Adrenal gland (tissue), 19 donors: ENCODE results near the gene SHLD2. TPM values are rescaled to one million over a fixed set of nuclear protein-coding genes. Genes with fewer than 3 reads are reported as not detected.

Experiments
- DNase-seq, 7 donors: peaks; one replicate each; pipeline ENCODE4 v3.0.0-alpha.2; 2019 to 2020
- H3K27ac ChIP-seq, 5 donors: fragments of 200-600 bp; sonication (generic) in 4 of 5; 1 replicate in 3 of 5; 2 replicates in 2 of 5; pipeline versions ENCODE4 v1.5.1 to v1.8.0; 2016 to 2020; ENCODE audit warnings: mild to moderate bottlenecking in 1 of 5
- H3K27me3 ChIP-seq: fragments of 200-600 bp; 2 replicates; pipeline ENCODE4 v1.8.0; 2021
- H3K36me3 ChIP-seq, 2 donors: fragments of 200-600 bp; replicated peaks in 1 of 2; 1 replicate in 1 of 2; 2 replicates in 1 of 2; pipeline versions ENCODE4 v1.5.1 to v1.8.0; 2018 to 2022
- H3K4me1 ChIP-seq, 2 donors: fragments of 200-600 bp; replicated peaks in 1 of 2; 1 replicate in 1 of 2; 2 replicates in 1 of 2; pipeline versions ENCODE4 v1.5.1 to v1.8.0; 2018 to 2021
- H3K4me3 ChIP-seq, 4 donors: fragments of 200-600 bp; sonication (generic) in 3 of 4; one replicate each; pipeline ENCODE4 v1.5.1; 2016 to 2018
- H3K9me3 ChIP-seq, 3 donors: fragments of 200-600 bp; sonication (generic) in 1 of 3; replicated peaks in 1 of 3; 1 replicate in 2 of 3; 2 replicates in 1 of 3; pipeline versions ENCODE4 v1.5.1 to v1.8.0; 2016 to 2021
- POLR2A ChIP-seq, 2 donors: fragments of 450-650 bp; IDR thresholded peaks; one replicate each; pipeline ENCODE4 v1.6.1; 2017; ENCODE audit warnings: antibody characterized with exemption in 2 of 2, mild to moderate bottlenecking in 2 of 2, moderate library complexity in 1 of 2
- WGBS, 4 donors: extraction: QIAGEN DNeasy Blood & Tissue Kit in 2 of 4; methylation state at CpG; one replicate each; pipeline versions ENCODE4 v1.1.5 to v1.1.7; 2013 to 2017; 5-methylcytosine and 5-hydroxymethylcytosine counted together
- intact Hi-C, 2 donors: fragments of 100-400 bp; cut with DNase I; formaldehyde crosslinking; loops; one replicate each; pipeline versions ENCODE4 v1.14.1 to v1.15.0; 2022 to 2023
- long read RNA-seq, 10 donors: library from polyadenylated mRNA in 3 of 10; unstranded in 2 of 10; stranded (forward) in 1 of 10; transcript quantifications; one replicate each; pipeline ENCODE4 v2.0.0 and lab custom pipeline, GENCODE V29; 2021 to 2026
- polyA plus RNA-seq, 3 donors: library from polyadenylated mRNA; stranded (reverse); fragments of 200-250 nt in 2 of 3; fragments of 350-450 nt in 1 of 3; fragmentation: Illumina TruSeq in 1 of 3; extraction: RNeasy Lipid Tissue Mini Kit (QIAGEN cat#74804) in 1 of 3; gene quantifications; one replicate each; pipeline ENCODE4 v1.2.3, GENCODE V29; 2013 to 2014
- total RNA-seq, 9 donors: library from RNA; depleted of rRNA in 4 of 9; stranded (reverse); fragments of >200 nt in 4 of 9; fragments of 120-200 nt in 1 of 9; fragmentation: NEBNext Ultra II Directional in 1 of 9; extraction: Animal tissue kit (Norgen Biotek cat#: 25700) in 1 of 9; gene quantifications; one replicate each; pipeline versions ENCODE4 v1.1.0 to v1.2.4, GENCODE V29; 2013 to 2023
- TF ChIP-seq, protein P1 (sequence below), 6 experiments: fragments of 450-650 bp in 4 of 6; fragments of 200-600 bp in 2 of 6; sonication (generic) in 1 of 6; IDR thresholded peaks; 1 replicate in 5 of 6; 2 replicates in 1 of 6; pipeline versions ENCODE4 v1.5.1 to v1.8.0; 2016 to 2021; ENCODE audit warnings: antibody characterized with exemption in 6 of 6, mild to moderate bottlenecking in 2 of 6, moderate library complexity in 1 of 6
- donor health status: healthy with polysubstance abuse.
- donor health status: Bipolar disorder and iron deficiency.
- donor health status: DM: yes; HTN: yes; CAD: no.
- donor health status: DM: no; HTN: no; CAD: no.
- donor health status: DM: no; HTN: no; CAD: no.
- donor health status: DM: yes; HTN: yes; CAD: no.

SHLD2 gene, protein sequence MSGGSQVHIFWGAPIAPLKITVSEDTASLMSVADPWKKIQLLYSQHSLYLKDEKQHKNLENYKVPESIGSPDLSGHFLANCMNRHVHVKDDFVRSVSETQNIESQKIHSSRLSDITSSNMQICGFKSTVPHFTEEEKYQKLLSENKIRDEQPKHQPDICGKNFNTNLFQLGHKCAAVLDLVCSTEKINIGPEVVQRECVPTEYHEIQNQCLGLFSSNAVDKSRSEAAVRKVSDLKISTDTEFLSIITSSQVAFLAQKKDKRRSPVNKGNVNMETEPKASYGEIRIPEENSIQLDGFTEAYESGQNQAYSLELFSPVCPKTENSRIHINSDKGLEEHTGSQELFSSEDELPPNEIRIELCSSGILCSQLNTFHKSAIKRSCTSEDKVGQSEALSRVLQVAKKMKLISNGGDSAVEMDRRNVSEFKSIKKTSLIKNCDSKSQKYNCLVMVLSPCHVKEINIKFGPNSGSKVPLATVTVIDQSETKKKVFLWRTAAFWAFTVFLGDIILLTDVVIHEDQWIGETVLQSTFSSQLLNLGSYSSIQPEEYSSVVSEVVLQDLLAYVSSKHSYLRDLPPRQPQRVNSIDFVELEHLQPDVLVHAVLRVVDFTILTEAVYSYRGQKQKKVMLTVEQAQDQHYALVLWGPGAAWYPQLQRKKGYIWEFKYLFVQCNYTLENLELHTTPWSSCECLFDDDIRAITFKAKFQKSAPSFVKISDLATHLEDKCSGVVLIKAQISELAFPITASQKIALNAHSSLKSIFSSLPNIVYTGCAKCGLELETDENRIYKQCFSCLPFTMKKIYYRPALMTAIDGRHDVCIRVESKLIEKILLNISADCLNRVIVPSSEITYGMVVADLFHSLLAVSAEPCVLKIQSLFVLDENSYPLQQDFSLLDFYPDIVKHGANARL
- 10 to 100 TPM; 22.8 to 49.9 (median 36.7) TPM for total RNA-seq
- polyA plus RNA-seq, result 10 to 100 TPM; 18.3 to 64.9 (median 31.5) TPM
- long read RNA-seq, donor 1, partial matches to known transcripts, result 0 of 4 reads
- long read RNA-seq, donor 1, other reads (novel, unspliced or antisense), result 0 of 4 reads
- long read RNA-seq, donor 2, partial matches to known transcripts, result 6 of 6 reads
- long read RNA-seq, donor 2, other reads (novel, unspliced or antisense), result 0 of 6 reads
- long read RNA-seq, donor 3, partial matches to known transcripts, result 114 of 163 reads
- long read RNA-seq, donor 3, other reads (novel, unspliced or antisense), result 45 of 163 reads
- long read RNA-seq, donor 4, transcript SHLD2-201 (9 exons, 3,402 nt), result minor isoform, 6 of 30 reads
- long read RNA-seq, donor 4, transcript SHLD2-202 (10 exons, 3,614 nt), result major isoform, 10 of 30 reads
- long read RNA-seq, donor 4, partial matches to known transcripts, result 6 of 30 reads
- long read RNA-seq, donor 4, other reads (novel, unspliced or antisense), result 8 of 30 reads
- long read RNA-seq, donor 5, transcript SHLD2-202 (10 exons, 3,614 nt), result major isoform, 19 of 75 reads
- long read RNA-seq, donor 5, transcript SHLD2-201 (9 exons, 3,402 nt), result minor isoform, 12 of 75 reads
- long read RNA-seq, donor 5, partial matches to known transcripts, result 4 of 75 reads
- long read RNA-seq, donor 5, other reads (novel, unspliced or antisense), result 40 of 75 reads
- long read RNA-seq, donor 6, partial matches to known transcripts, result 5 of 8 reads
- long read RNA-seq, donor 6, other reads (novel, unspliced or antisense), result 2 of 8 reads
- long read RNA-seq, donor 7, partial matches to known transcripts, result 0 of 1 reads
- long read RNA-seq, donor 7, other reads (novel, unspliced or antisense), result 0 of 1 reads
- long read RNA-seq, donor 8, partial matches to known transcripts, result 0 of 1 reads
- long read RNA-seq, donor 8, other reads (novel, unspliced or antisense), result 0 of 1 reads
- long read RNA-seq, donor 9, partial matches to known transcripts, result 6 of 9 reads
- long read RNA-seq, donor 9, other reads (novel, unspliced or antisense), result 0 of 9 reads
- long read RNA-seq, donor 10, result 0 reads

DNA sequence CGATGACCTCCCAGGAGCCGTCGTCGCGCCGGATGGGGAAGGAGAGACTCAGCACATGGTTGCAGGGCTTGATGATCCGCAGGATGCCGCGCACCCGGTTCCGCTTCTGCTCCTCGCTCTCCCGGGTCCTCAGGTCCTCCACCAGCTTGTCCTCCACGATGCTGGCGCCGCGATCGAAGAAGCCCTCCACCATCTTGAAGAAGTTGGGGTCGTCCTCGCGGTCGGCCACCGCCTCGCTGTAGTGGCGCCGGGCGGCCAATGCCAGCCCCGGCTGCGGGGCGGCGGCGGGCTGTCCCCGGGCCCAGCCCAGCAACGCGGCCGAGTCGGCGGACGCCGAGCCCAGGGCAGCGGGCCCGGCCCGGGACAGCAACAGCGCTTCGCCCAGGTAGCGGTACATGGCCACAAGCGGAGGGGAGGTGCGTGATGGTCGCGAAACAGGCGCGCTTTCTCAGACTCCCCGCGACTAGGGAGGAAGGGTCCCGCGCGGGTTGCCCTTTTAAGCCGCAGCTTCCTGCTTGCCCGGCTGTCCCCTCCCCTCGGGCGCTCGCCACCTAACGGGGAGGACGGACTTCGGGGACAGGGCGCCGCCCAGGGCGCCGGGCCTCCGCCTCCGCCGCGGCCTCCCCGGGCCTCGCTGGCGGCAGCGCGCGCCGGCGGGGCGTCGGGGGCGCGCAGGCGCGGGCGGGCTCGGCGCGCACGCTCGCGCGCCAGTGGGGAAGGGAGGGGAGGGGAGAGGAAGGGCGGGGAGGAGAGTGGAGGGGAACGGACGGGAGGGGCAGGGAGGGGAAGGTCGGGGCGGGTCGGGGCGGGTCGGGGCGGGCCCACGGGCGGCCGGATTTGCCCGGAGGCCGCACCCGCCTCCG is at the start of gene SHLD2, which contains the start of gene GLUD1:
Gene SHLD2 (plus strand): TSS at position 834 of the 863 bp plus-strand sequence. CDS start 56,149 bp downstream, outside the sequence.
Gene GLUD1 (minus strand): TSS at position 471 of the 863 bp plus-strand sequence. CDS start 74 bp downstream, at position 397.
- H3K27me3 ChIP-seq, result no peaks in the 10 kb centered on the region
- 0 to 1% (median 1%) methylated on average over 16 to 106 of the region's 111 CpGs; no CpG with 5 or more reads in 1 of the 4 donors for WGBS, 4 donors
- peak within 1 kb of the TSS; percentile 76 to 93 (median 86) for H3K4me3 ChIP-seq
- peaks cover 0 to 3% (median 0%) of the 10 kb centered on the region in 3 donors for H3K9me3 ChIP-seq
- peak; percentile 93 to 96 (median 94) for DNase-seq
- intact Hi-C loops, result no loop called here
- TF ChIP-seq POLR2A (IDR thresholded peaks at IDR 0.05), result peak; percentile 78 to 85
- TF ChIP-seq, protein P1, sequence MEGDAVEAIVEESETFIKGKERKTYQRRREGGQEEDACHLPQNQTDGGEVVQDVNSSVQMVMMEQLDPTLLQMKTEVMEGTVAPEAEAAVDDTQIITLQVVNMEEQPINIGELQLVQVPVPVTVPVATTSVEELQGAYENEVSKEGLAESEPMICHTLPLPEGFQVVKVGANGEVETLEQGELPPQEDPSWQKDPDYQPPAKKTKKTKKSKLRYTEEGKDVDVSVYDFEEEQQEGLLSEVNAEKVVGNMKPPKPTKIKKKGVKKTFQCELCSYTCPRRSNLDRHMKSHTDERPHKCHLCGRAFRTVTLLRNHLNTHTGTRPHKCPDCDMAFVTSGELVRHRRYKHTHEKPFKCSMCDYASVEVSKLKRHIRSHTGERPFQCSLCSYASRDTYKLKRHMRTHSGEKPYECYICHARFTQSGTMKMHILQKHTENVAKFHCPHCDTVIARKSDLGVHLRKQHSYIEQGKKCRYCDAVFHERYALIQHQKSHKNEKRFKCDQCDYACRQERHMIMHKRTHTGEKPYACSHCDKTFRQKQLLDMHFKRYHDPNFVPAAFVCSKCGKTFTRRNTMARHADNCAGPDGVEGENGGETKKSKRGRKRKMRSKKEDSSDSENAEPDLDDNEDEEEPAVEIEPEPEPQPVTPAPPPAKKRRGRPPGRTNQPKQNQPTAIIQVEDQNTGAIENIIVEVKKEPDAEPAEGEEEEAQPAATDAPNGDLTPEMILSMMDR (IDR thresholded peaks at IDR 0.05), result peak in 1 of 6 experiments; percentile 15
- peaks cover 0 to 4% of the 10 kb centered on the region in 2 donors for H3K36me3 ChIP-seq
- peaks cover 22 to 48% of the 10 kb centered on the region in 2 donors for H3K4me1 ChIP-seq
- H3K27ac ChIP-seq, result peak within 1 kb of the TSS; percentile 88 to 99 (median 99)

DNA sequence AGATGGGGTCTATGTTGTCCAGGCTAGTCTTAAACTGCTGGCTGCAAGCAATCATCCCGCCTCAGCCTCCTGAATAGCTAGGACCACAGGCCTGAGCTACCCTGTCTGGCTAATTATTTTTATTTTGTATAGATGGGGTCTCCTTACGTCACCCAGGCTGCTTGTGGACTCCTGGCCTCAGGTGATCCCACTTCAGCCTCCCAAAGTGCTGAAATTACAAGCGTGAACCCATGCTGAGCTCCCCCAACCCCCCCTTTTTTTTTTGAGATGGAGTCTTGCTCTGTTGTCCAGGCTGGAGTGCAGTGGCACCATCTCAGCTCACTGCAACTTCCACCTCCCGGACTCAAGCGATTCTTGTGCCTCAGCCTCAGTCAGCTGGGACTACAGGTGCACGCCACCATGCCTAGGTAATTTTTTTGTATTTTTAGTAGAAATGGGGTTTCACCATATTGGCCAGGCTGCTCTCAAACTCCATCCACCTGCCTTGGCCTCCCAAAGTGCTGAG is 49.5 kb upstream of the SHLD2 start:
- H3K36me3 ChIP-seq, result peaks cover 0 to 24% of the 10 kb centered on the region in 2 donors
- H3K9me3 ChIP-seq, result no peaks in the 10 kb centered on the region
- no peak overlapping the region for H3K4me3 ChIP-seq
- TF ChIP-seq, protein P1 (IDR thresholded peaks at IDR 0.05), result no peak
- no peak for TF ChIP-seq POLR2A (IDR thresholded peaks at IDR 0.05)
- H3K27ac ChIP-seq, result no peak overlapping the region
- no peaks in the 10 kb centered on the region for H3K4me1 ChIP-seq
- no peak for DNase-seq
- WGBS, 4 donors, result 94 to 98% (median 98%) methylated on average over 6 of the region's 6 CpGs
- H3K27me3 ChIP-seq, result no peaks in the 10 kb centered on the region
- intact Hi-C loops, result no loop called here

DNA sequence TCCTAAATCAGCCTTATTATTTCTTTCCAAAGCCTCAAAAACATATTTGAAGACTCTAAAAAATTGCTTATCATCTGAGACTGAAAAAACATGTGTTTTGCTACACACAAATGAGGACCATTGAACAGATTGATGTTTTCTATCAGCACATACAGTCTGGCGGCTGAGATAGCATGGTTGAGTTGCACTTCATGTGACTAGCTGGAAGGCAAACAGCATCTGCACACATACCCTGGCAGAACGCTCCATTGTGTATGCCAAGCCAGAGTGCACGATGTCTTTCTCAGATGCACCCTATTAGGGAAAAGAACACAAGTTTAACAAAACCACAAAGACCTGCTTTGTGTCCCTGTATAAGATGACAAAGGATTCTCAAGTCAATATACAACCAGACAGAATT is 41.9 kb upstream of the SHLD2 start:
- intact Hi-C loops, result no loop called here
- peaks cover 0 to 14% of the 10 kb centered on the region in 2 donors for H3K4me1 ChIP-seq
- no peak for TF ChIP-seq POLR2A (IDR thresholded peaks at IDR 0.05)
- TF ChIP-seq, protein P1 (IDR thresholded peaks at IDR 0.05), result no peak
- H3K9me3 ChIP-seq, result no peaks in the 10 kb centered on the region
- H3K4me3 ChIP-seq, result no peak overlapping the region
- H3K36me3 ChIP-seq, result peaks cover 0 to 71% of the 10 kb centered on the region in 2 donors
- H3K27me3 ChIP-seq, result no peaks in the 10 kb centered on the region
- WGBS, 4 donors, result 76 to 89% (median 82%) methylated on average over 3 of the region's 3 CpGs
- DNase-seq, result no peak
- H3K27ac ChIP-seq, result no peak overlapping the region
